Lung (tissue), 12 donors: ENCODE results near the gene RPGRIP1. TPM values are rescaled to one million over a fixed set of nuclear protein-coding genes. Genes with fewer than 3 reads are reported as not detected.
"Not testable (repeated sequence)": the region's sequence is repeated elsewhere in the genome, so short reads cannot be mapped to it uniquely, and the experiment has no call there.

Experiments used
- ATAC-seq: fragments of 200-7000 bp; cut with Tn5 transposase; one replicate; pipeline ENCODE4 v1.9.1; 2020; ENCODE audit warnings: moderate number of reproducible peaks; ENCODE audit not compliant: insufficient read depth, low FRiP score
- DNase-seq, 3 donors: peaks; one replicate each; pipeline ENCODE4 v3.0.0-alpha.2; 2013 to 2017
- H3K27ac ChIP-seq, 2 donors: one replicate each; pipeline ENCODE4 v1.5.1; 2013; ENCODE audit warnings: mild to moderate bottlenecking in 2 of 2, moderate library complexity in 2 of 2, control low read depth in 1 of 2, inconsistent platforms in 1 of 2, low read depth in 1 of 2, low read length in 1 of 2
- H3K27me3 ChIP-seq, 3 donors: one replicate each; pipeline ENCODE4 v1.5.1; 2013; ENCODE audit warnings: low read length in 2 of 3; ENCODE audit not compliant: control insufficient read depth in 3 of 3, insufficient read depth in 3 of 3
- H3K36me3 ChIP-seq, 4 donors: one replicate each; pipeline ENCODE4 v1.5.1; 2013; ENCODE audit warnings: low read length in 4 of 4, mild to moderate bottlenecking in 1 of 4, moderate library complexity in 1 of 4; ENCODE audit not compliant: control insufficient read depth in 4 of 4, insufficient read depth in 4 of 4
- H3K4me1 ChIP-seq, 5 donors: one replicate each; pipeline ENCODE4 v1.5.1; 2013; ENCODE audit warnings: low read length in 5 of 5, mild to moderate bottlenecking in 2 of 5, moderate library complexity in 1 of 5; ENCODE audit not compliant: control insufficient read depth in 5 of 5, insufficient read depth in 5 of 5
- H3K4me3 ChIP-seq: one replicate; pipeline ENCODE4 v1.5.1; 2013; ENCODE audit warnings: mild to moderate bottlenecking, control low read depth, moderate library complexity
- H3K9ac ChIP-seq, 2 donors: one replicate each; pipeline ENCODE4 v1.5.1; 2013; ENCODE audit warnings: low read length in 2 of 2, control low read depth in 1 of 2; ENCODE audit not compliant: insufficient read depth in 1 of 2
- H3K9me3 ChIP-seq, 4 donors: one replicate each; pipeline ENCODE4 v1.5.1; 2013; ENCODE audit warnings: low read length in 3 of 4, mild to moderate bottlenecking in 1 of 4, moderate library complexity in 1 of 4; ENCODE audit not compliant: control insufficient read depth in 4 of 4, insufficient read depth in 3 of 4
- CTCF ChIP-seq: IDR thresholded peaks from 2 replicates; pipeline ENCODE4 v1.5.1; 2012; ENCODE audit warnings: mild to moderate bottlenecking; ENCODE audit errors: control extremely low read depth, extremely low read depth
- WGBS, 2 donors: extraction: QIAGEN DNeasy Blood & Tissue Kit; methylation state at CpG; one replicate each; pipeline ENCODE4 v1.1.7; 2013; 5-methylcytosine and 5-hydroxymethylcytosine counted together
- polyA plus RNA-seq, 2 donors: library from polyadenylated mRNA; stranded (reverse); fragments of 200-250 nt; gene quantifications; one replicate each; pipeline ENCODE4 v1.2.1, GENCODE V29; 2013
- total RNA-seq, 2 donors: library from RNA; depleted of rRNA in 1 of 2; stranded (reverse); fragments of >200 nt in 1 of 2; gene quantifications; one replicate each; pipeline ENCODE4 v1.2.1, GENCODE V29; 2014 to 2021
- donor health status: control.
- donor health status: control.
- donor health status: Bipolar disorder and iron deficiency.
- donor health status: healthy.
- donor health status: DM: yes; HTN: yes; CAD: no.

RPGRIP1 gene
- total and polyA plus RNA-seq, 4 donors: 0.33 to 0.65 (median 0.51) TPM

- Histone ChIP-seq H3K9ac (peak within 1 kb of the TSS; percentile 100), H3K27ac (peak within 1 kb of the TSS; percentile 91 to 96), H3K9me3 (no peaks in the 10 kb centered on the region), H3K27me3 (no peaks in the 10 kb centered on the region), H3K36me3 (peaks cover 2 to 19% (median 11%) of the 10 kb centered on the region in 4 donors), H3K4me1 (peaks cover 0 to 24% (median 10%) of the 10 kb centered on the region in 5 donors), H3K4me3 (peak within 1 kb of the TSS; percentile 93)
- 0% methylated on average over 49 of the region's 49 CpGs for WGBS, 2 donors
- ATAC-seq (peak; percentile 95), DNase-seq (peak; percentile 100)
- no peak for TF ChIP-seq CTCF
Observed at GRCh38 chr14:21269252-21270046, 10.4 kb upstream of the RPGRIP1 start, which contains the start of gene HNRNPC. Gene HNRNPC, minus strand, starts transcription at chr14:21269442. Its CDS starts 35,249 bp downstream, at chr14:21234193.

GRCh38 chr14:21272661-21273060 lies 7.2 kb upstream of the RPGRIP1 start:
- H3K4me1 ChIP-seq, H3K4me3 ChIP-seq, H3K36me3 ChIP-seq, H3K27ac ChIP-seq, ATAC-seq, H3K9ac ChIP-seq, H3K9me3 ChIP-seq, H3K27me3 ChIP-seq, DNase-seq: not testable (repeated sequence)
- WGBS, 2 donors: 95 to 96% methylated on average over 17 of the region's 17 CpGs

GRCh38 chr14:21275261-21275858 lies 4.5 kb upstream of the RPGRIP1 start:
- WGBS, 2 donors: 91 to 94% methylated on average over 9 of the region's 9 CpGs
- peak in 2 of 3 donors; percentile 13 to 25 for DNase-seq
- no peak for ATAC-seq
- H3K9me3 ChIP-seq: no peaks in the 10 kb centered on the region
- no peak overlapping the region for H3K4me3 ChIP-seq
- no peak overlapping the region for H3K9ac ChIP-seq
- no peak overlapping the region for H3K27ac ChIP-seq
- H3K4me1 ChIP-seq: no peaks in the 10 kb centered on the region
- no peaks in the 10 kb centered on the region for H3K36me3 ChIP-seq
- TF ChIP-seq CTCF: no peak
- no peaks in the 10 kb centered on the region for H3K27me3 ChIP-seq

GRCh38 chr14:21278632-21279031 lies 1.3 kb upstream of the RPGRIP1 start:
- WGBS, 2 donors: 81 to 87% methylated on average over 4 of the region's 4 CpGs
- Histone ChIP-seq H3K4me3 (no peak overlapping the region), H3K27me3 (no peaks in the 10 kb centered on the region), H3K9me3 (no peaks in the 10 kb centered on the region), H3K4me1 (no peaks in the 10 kb centered on the region), H3K36me3 (no peaks in the 10 kb centered on the region), H3K9ac (no peak overlapping the region), H3K27ac (no peak overlapping the region)
- TF ChIP-seq CTCF: no peak
- DNase-seq: no peak
- ATAC-seq: no peak

GRCh38 chr14:21281917-21282316 lies 2.0 kb downstream of the RPGRIP1 start:
- WGBS, 2 donors: 58 to 76% methylated on average over 8 of the region's 8 CpGs
- not testable (repeated sequence) for H3K4me3 ChIP-seq, H3K9me3 ChIP-seq, H3K4me1 ChIP-seq, ATAC-seq, H3K9ac ChIP-seq, H3K36me3 ChIP-seq, DNase-seq, H3K27me3 ChIP-seq, H3K27ac ChIP-seq

- ATAC-seq, H3K36me3 ChIP-seq, H3K9me3 ChIP-seq, H3K4me1 ChIP-seq, H3K9ac ChIP-seq, DNase-seq, H3K27me3 ChIP-seq, H3K27ac ChIP-seq, H3K4me3 ChIP-seq: not testable (repeated sequence)
- 92 to 94% methylated on average over 2 of the region's 2 CpGs for WGBS, 2 donors
Observed at GRCh38 chr14:21286516-21286915, 6.6 kb downstream of the RPGRIP1 start.
